ENCODE results near the gene LRP5. TPM values are rescaled to one million over a fixed set of nuclear protein-coding genes. Genes with fewer than 3 reads are reported as not detected.

The LRP5 gene
- total RNA-seq, 2 donors from 2014 or later = 34.6 to 60.9 TPM

DNA sequence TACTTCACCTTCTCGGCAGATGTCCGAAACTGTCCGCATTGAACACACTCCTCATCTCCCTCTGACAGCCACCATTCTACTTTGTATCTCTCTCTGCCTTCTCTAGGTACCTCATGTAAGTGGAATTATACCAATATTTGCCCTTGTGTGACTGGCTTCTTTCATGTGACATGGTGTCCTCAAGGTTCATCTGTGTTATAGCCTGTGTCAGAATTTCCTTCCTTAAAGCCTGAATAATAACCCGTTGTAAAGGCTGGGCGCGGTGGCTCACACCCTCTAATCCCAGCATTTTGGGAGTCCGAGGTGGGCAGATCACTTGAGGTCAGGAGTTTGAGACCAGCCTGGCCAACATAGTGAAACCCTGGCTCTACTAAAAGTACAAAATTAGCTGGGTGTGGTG, 107.8 kb downstream of the LRP5 start:
- Histone ChIP-seq H3K36me3 (peaks cover 50% of the 10 kb centered on the region), H3K4me1 (no peaks in the 10 kb centered on the region), H3K27ac (no peak overlapping the region), H3K4me3 (no peak overlapping the region), H3K9me3 (no peaks in the 10 kb centered on the region), H3K27me3 (no peaks in the 10 kb centered on the region)
- TF ChIP-seq CTCF (IDR thresholded peaks at IDR 0.05) = no peak
- no peak for DNase-seq (ENCODE audit: low spot score)

DNA sequence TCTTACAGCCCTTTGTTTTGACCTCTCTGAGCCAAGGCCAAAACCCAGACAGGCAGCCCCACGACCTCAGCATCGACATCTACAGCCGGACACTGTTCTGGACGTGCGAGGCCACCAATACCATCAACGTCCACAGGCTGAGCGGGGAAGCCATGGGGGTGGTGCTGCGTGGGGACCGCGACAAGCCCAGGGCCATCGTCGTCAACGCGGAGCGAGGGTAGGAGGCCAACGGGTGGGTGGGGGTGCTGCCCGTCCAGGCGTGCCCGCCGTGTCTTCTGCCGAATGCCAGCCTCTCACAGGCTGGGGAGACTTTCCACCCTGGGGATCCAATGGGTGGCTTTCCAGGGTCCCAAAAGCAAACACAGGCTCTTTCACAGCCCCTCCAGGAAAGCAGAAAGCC, 111.1 kb downstream of the LRP5 start:
- DNase-seq (ENCODE audit: low spot score) = no peak
- TF ChIP-seq CTCF (IDR thresholded peaks at IDR 0.05) = no peak
- no peak overlapping the region for H3K27ac ChIP-seq
- H3K9me3 ChIP-seq = no peaks in the 10 kb centered on the region
- no peak overlapping the region for H3K4me3 ChIP-seq
- H3K4me1 ChIP-seq = no peaks in the 10 kb centered on the region
- H3K27me3 ChIP-seq = no peaks in the 10 kb centered on the region
- peaks cover 68% of the 10 kb centered on the region for H3K36me3 ChIP-seq

DNA sequence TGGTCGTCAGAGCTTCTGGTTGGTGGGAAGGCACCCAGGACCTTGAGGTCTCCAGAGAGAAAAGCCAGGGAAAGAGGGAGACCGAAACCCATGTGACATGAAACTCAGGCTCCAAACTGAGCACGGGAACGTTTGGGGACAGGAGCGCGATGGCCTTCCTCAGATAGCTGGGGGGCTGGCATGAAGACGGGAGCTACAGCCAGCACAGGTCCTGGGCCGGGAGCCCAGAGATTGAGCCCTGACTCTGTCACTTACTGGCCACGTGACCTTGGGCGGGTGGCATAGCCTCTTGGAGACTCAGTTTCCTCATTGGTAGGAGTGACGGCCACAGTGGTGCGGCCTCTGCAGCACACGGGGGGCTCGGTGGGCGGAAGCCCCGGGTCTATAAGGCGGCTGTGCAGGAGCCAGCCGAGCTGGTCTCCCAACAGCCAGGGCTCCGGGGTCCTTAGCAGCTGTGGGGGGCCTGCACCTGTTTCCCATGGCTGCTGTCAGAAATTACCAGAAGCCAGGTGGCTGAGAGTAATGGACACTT, 111.8 kb downstream of the LRP5 start:
- no peaks in the 10 kb centered on the region for H3K4me1 ChIP-seq
- no peak overlapping the region for H3K27ac ChIP-seq
- H3K9me3 ChIP-seq = peaks cover under 1% of the 10 kb centered on the region in 2 donors
- no peak for TF ChIP-seq CTCF (IDR thresholded peaks at IDR 0.05)
- H3K36me3 ChIP-seq = peaks cover 66% of the 10 kb centered on the region
- no peak overlapping the region for H3K4me3 ChIP-seq
- no peaks in the 10 kb centered on the region for H3K27me3 ChIP-seq
- no peak for DNase-seq (ENCODE audit: low spot score)

DNA sequence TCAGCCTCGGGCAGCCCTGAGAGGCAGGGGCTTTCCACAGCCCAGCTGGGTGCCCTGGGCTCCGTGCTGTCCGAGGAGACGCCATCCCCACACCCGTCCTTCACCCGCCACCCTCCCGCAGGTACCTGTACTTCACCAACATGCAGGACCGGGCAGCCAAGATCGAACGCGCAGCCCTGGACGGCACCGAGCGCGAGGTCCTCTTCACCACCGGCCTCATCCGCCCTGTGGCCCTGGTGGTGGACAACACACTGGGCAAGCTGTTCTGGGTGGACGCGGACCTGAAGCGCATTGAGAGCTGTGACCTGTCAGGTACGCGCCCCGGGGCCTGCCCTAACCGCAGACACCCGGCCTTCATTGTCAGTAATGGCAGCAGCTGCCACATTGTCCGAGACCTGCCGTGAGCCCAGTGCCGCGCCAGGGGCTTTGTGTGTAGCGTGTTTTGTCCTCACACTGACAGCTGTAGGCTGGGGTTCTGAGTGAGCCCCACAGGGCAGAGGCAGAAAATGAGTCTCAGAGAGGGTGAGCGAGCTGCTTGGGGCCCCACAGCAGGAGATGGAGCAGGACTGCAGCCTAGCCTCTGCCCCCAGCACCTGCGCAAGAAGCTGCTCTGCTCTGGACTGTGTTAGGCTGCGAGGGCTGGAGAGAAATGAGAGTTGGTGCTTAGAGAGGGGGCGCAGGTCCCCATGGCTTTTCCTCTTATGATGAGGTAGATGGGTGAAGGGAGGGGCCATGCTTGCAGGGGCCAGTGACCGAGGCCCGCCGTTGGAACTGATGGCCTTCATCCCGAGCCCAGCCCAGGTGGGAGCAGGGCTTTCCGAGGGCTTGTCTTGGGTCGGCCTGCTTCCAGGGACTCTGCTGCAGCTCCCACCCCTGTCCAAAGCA, 112.8 kb downstream of the LRP5 start:
- Histone ChIP-seq H3K27ac (no peak overlapping the region), H3K9me3 (peaks cover 6 to 10% of the 10 kb centered on the region in 2 donors), H3K36me3 (peaks cover 67% of the 10 kb centered on the region), H3K4me1 (no peaks in the 10 kb centered on the region), H3K4me3 (no peak overlapping the region), H3K27me3 (no peaks in the 10 kb centered on the region)
- no peak for TF ChIP-seq CTCF (IDR thresholded peaks at IDR 0.05)
- no peak for DNase-seq (ENCODE audit: low spot score)

- TF ChIP-seq CTCF (IDR thresholded peaks at IDR 0.05) = no peak
- peaks cover 70% of the 10 kb centered on the region for H3K36me3 ChIP-seq
- no peak overlapping the region for H3K27ac ChIP-seq
- no peak overlapping the region for H3K4me3 ChIP-seq
- H3K4me1 ChIP-seq = no peaks in the 10 kb centered on the region
- DNase-seq (ENCODE audit: low spot score) = no peak
- H3K9me3 ChIP-seq = peaks cover 6 to 10% of the 10 kb centered on the region in 2 donors
- H3K27me3 ChIP-seq = no peaks in the 10 kb centered on the region
These were observed 113.5 kb downstream of the LRP5 start for GRCh38 chr11:68425866-68426380.

Measured in right atrium auricular region (tissue), 2 donors.